Amygdala (tissue), 56 donors: ENCODE measurements around the gene THSD7A.

Experiments used
- DNase-seq, 56 donors: peaks; one replicate each; lab custom pipeline; 2025; lab: John Stamatoyannopoulos, UW

Gene THSD7A

DNA sequence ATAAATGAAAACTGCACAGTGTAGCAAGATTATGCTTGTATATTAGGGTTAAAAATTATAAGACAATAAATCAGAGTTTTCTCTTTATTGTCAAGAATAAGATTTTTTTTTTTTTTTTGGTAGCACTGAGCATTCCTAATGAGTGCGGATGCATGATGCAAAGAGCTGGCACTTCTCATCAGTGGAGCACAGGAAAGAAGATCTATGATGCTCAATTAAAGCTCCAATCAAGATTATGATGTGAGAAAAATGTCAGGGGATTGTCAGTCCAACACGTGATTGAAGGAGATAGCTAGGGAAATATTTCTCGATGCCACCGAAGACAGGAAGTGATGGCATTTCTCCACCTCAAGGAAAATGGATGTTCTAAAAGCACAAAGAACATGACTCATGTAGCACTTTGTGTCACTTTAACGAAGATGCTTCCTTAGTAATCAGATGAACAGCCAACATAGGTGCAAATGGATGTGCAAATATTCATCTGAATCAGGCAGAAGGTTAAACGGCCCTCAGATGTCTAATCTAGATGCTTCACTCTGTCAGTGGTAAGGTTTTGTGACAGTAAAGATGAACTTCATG is 240.9 kb downstream of the THSD7A start:
- DNase-seq: no peak

DNA sequence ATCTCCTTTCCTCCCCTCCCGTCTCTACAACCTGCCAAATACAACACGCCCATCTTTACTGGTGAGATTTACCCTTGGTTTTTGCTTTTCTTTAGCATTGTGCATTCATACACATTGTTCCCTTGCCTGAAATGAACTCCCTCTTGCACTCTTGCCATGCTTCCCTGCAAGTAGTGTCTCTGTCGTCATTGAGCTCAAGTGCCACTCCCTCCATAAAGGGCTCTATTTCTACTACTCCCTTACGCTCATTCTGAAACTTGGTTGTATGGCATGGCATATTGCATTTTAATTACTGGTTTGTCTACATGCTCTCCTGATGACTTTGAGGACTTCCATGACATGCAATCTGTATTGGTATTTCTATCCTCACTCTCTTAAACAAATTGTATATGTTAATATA is 242.7 kb downstream of the THSD7A start:
- DNase-seq: no peak

DNA sequence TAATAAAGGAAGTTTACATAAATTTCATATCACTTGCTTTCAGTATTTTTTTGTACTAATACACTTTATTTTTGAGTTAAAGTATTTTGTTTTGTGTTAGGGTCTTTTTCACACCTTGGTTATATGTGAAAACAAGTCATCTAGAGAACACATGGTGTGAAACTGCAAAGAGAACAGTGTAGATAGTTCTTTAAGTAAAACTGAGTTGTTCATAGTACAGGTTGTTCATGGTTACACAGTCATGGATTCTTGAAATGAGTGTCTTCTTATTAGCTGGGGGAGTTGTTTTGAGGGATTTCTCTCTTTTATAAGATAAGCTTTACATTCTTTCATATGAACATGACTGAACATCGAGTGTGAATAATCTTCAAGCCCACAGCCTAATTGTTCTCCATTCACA is 244.2 kb downstream of the THSD7A start:
- DNase-seq: no peak

DNA sequence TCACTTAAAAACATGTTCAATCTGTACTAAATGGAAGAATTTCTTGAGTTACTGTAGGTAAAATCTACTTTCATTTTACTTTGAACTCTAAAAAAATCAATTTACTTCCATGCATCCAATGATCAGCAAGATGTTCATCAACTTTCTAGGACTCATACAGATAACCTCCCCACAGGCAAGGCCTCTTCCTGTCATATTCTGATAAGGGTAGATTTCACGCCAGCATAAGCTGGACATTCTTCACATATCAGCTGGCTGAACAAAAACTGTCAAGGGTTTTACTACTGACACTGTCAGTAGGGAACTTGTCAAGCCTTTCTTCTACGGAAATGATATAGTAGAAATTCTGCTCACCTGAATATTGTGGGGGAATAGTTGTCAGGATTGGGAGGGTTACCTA is 244.9 kb downstream of the THSD7A start:
- DNase-seq: no peak

DNA sequence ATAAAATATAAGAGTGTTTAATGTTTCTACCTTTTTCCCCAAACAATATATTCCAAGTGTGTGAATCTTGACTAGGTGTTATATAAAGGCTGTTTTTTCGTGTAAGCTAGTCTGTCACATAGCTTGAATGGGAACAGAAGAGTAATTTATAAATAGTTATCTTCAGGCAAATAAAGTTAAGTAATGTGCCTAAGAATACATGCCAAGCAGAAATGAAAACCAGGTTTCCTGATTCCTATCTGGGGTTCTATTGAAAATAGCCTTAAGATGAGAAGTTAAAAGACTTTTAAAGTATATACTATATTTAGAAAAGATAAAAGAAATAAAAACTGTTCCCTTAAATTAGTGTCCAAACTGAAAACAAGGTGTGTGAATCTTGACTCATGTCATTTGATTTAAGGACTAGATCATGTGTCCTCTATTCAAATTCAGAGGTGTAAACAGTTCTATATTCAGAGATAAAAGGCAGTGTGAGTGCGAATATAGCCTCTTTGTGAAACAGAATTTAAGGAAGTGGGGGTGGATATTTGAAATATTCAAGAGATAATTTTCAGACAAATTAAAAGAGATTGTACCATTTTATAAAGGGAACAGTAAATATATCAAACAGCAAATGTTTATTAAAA is 247.5 kb downstream of the THSD7A start:
- DNase-seq: no peak

DNA sequence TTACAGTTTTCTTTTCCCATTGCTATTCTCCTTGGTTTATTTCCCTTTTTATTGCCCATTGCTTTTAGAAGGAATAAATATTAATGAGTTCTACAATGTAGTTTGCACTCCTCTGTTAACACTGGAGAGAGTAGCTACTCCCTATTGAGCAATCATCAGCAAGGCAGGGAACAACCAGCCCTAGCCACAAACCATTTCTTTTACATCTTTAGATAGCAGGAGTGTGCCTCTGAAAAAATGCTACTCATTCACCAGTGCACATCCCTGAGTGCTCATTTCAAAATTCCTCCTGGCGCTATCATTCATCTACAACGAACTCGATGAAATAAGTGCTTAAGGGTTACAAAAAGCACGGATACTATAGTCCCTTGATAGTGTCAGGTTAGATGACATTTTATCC is 252.9 kb downstream of the THSD7A start:
- DNase-seq: no peak

DNA sequence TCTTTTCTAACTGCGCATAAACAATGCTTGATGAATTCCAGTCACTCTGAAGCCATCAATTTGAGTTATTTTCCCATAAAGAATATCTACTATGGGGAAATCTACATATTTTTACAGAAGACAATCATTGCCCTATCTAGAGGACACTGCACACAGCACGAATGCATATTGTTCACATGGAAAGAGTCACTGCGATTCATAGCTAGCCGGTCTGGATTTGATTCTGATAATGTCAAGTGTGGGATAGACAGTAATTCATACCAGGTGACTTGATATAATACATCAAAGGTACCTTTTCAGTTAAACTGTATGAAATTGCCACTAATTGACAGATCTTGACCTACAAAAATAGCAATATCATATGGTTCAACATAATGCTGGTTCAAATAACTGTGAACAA is 255.7 kb downstream of the THSD7A start:
- DNase-seq: no peak

DNA sequence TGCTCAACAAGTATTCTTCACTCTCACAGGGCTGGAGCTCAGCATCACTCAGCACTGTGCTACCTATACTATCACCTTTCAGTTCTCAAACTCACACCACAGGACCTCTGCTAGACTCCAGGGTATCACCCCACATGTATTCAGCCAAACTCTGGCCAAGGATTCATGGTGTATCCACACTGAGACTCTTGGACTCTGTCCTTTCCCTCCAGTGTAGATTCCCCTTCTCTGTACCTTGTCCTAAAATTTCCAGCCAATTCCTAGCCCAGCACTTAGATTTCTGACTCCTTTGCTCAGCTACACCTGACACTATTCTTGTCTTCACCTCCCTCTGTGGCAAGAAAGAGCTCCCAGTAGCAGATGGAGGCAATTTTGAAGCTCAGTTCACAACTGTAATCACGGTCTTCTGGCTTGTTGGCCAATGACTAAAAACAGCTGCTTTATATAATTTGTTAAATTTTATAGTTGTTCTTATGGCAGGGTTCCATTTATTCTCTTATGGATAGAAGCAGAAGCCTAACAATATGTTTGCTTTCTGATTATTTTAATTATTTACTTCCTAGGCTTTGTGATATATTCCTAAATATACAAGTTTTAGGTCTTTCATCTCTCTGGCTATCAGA is 258.8 kb downstream of the THSD7A start:
- DNase-seq: no peak

DNA sequence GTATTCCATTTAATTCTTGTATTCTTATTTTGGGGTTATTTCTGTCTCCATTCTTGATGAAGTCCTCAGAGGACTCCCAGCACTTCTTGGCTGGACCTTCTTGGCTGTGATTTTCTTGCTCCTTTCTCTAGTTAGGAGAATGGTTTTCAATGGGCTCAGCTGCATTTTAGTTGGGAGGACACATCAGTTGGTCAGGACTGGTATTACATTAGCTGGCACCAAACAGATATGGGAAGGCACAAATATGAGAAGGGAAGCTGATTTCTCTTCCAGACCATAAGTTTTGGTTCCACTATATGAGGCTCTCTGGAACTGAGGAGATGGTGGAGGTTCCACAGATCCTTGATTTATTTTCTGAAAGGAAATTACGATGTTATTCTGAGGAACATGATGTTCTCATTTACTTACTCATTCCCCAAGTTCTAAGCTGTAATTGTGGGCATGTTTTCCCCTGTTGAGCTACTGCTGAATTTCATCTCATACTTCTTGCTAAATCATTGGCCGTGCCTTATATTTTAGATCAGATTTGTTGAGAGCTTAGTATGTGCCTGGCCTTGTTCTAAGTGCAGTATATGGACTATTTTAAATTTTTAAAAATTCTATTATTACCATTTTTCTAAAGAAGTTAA is 261.0 kb downstream of the THSD7A start:
- no peak for DNase-seq

DNA sequence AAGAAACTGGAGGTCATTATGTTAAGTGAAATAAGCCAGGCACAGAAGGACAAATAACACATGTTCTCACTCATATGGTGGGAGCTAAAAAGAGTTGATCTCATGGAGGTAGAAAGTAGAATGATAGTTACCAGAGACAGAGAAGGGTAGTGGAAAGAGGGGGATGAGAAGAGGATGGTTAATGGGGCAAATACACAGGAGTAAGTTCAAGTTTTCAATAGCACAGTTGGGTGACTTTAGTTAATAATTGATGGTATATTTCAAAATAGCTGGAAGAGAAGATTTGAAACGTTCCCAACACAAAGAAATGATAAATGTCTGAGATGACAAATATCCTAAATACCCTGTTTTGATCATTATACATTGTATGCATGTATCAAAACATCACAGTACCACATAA is 261.8 kb downstream of the THSD7A start:
- no peak for DNase-seq

DNA sequence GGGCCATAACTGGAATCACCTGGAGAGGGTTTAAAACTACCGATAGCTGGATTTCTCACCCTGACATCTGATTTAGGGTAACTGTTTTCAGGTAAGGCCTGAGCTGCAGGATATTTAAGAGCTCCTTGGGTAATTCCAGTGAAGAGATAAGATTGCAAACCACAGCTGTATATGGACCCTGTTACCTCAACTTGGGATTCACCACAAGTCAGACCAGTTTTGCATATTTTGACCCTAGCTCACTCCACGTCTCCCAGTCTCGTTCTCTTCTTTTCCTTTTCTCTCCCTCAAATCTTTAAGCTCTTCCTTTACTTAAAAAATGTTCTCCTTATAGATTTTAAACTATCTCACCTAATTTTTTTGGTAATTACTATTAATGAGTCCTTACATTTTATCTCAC is 264.4 kb downstream of the THSD7A start:
- DNase-seq: no peak

DNA sequence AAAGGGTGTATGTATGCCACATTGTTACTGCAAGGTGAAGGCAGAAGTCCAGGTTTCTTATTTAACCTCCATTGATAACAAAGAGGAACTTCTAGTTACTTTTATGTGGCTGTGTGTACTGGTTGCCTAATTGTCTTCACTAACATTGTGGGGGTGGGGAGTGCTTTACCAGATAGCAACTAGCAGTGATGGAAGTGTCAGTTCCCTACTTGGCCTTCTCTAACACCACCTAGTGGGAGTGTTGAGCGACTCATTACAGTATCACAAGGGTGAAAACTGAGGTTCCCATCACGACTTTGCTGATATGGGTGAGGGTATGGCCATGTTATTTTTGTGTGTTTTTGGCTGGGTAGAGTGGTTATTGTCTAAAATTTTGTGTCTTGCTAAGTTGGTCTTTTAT is 274.4 kb downstream of the THSD7A start:
- DNase-seq: no peak

DNA sequence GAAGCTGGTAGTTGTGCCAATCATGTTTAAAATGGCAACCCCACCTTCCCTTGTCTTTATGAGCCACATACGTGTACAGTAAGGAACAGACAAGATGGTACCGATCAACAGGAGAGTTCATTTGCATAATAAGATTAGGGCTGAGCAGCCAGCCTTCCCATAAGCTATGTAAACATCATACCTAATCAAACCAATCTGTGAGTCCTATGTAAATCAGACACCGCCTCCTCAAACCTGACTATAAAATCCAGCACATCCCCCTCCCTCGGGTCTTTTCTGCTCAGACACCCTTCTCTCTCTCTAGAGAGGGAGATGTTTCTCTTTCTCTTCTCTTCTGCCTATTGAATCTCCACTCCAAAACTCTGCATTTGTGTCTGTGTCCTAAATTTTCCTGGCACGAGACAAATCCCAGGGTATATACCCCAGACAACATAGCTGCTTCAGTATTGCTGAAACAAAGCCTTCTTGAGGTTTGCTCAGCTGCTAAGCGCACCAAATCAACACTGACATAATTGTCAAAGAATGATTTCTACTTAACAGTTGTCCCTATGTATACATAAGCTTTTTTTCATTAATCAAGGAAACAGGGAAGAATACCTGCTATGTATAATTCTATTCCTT is 279.2 kb downstream of the THSD7A start:
- DNase-seq: no peak

DNA sequence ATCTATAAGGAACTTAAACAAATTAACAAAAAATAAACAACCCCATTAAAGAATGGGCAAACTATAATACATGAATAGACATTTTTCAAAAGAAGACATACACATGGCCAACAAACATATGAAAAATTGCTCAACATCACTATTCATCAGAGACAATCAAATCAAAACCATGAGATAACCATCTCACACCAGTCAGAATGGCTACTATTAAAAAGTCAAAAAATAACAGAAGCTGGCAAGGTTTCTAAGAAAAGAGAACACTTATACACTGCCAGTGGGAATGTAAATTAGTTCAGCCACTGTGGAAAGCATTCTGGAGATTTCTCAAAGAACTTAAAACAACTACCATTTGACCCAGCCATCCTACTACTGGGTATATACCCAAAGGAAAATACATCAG is 280.5 kb downstream of the THSD7A start:
- DNase-seq: no peak

DNA sequence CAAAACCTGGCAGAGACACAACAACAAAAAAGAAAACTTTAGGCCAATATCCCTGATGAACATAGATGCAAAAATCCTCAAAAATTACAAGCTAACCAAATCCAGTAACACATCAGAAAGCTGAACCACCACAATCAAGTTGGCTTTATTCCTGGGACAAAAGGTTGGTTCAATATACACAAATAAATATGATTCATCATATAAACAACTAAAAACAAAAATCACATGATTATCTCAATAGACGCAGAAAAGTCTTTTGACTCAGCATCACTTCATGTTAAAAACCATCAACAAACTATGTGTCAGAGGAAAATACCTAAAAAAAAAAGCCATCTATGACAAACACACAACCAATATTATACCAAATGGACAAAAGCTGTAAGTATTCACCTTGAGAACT is 283.5 kb downstream of the THSD7A start:
- DNase-seq: no peak

DNA sequence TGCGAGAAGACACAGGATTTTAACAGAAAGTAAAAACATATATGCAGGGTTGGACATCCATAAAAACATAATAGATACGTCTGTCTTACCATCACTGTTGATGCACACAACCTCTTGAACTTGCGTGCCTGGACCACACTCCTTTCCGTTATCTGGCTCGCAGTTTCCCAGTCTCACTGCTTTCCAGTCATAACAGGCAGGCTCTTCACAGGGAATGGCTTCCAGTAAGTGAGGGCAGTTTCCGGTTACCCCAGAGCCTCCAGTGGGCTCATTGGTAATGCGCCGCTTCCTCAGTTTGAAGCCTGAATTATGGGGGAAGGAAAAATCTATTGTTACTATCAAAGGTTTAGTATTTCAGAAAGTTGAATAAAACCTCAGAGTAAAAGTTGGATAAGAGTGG is 290.7 kb downstream of the THSD7A start:
- DNase-seq: no peak

DNA sequence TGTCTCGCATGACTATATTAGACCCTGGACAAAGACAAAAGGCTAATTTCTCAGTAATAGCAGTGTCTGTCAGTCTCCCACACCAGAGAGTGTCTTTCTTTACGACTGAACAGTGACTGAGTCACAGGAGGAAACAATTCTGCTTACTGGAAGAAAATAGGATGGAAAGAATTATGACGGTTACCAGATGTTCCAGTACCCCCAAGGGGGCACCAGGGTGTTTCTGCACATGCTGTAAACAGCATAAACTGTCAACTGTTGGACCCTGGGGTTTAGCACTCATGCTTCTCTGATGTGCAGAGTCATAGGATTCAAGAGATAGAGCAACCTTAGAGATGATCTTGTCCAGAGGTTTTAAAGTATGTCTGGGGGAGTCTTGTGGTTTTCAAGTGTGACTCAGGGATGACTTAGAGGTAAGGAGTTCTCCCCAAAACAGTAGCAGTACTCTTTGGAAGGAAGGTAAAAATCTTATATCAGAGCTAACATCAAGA is 291.7 kb downstream of the THSD7A start:
- no peak for DNase-seq

DNA sequence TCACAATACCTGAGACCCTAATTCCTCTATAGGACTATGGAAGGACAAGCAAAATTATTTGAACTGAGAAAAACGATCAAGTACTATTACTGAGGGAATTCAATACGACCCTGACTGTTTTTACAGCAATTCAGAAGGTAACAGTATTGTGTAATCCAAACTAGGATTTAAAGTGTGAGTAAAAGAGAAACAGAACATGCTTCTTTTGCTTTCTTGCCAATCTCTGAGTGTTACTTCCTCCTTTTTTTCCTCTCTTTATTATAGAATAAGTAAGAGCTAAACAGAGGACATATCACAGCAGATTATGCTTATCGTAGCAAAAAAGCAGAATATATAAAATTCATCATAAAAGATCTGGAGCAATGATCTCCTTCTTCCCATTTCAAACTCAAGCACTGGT is 292.1 kb downstream of the THSD7A start:
- DNase-seq: no peak

DNA sequence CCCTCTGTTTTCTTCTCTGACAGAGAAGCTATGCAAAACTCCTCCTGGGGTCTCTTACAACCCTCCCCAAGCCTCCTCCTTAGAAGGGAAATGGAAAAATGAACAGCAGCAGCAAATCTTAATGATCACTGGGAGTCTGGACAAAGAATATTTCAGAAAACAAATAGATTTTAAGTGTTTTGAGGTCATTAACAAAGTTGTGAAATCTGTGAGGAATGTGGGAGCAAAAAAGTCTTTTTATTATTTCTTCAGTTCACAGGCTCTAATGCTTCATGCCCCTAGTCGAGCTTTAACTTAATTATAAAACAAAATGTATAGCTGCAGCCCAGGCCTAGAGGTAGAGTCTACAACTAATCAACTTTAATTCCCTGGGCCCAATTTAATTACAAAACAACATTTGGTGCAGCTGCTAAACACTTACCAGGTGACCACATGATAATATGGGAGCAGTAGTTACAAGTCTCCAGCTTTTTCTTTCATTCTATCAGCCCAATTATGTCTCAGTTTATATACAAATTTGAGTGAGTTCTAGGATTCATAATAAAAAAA is 293.2 kb downstream of the THSD7A start:
- DNase-seq: no peak

DNA sequence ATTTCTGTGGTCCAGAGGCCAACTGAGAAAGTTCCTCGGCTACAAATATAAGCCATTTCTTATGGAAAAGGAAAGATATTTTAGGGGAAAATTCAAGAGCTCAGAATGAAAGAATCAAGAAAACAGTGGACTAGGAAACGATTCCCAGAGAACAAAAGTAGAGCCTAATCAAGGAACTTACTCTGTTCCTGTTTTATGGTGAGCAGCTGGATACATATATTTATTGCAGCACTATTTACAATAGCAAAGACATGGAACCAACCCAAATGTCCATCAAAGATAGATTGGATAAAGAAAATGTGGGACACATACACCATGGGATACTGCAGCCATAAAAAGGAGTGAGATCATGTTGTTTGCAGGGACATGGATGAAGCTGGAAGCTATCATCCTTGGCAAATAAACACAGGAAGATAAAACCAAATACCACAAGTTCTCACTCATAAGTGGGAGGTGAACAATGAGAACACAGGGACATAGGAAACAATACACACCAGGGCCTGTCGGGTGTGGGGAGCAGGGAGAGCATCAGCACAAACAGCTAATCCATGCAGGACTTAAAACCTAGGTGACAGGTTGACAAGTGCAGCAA is 298.7 kb downstream of the THSD7A start:
- DNase-seq: no peak

DNA sequence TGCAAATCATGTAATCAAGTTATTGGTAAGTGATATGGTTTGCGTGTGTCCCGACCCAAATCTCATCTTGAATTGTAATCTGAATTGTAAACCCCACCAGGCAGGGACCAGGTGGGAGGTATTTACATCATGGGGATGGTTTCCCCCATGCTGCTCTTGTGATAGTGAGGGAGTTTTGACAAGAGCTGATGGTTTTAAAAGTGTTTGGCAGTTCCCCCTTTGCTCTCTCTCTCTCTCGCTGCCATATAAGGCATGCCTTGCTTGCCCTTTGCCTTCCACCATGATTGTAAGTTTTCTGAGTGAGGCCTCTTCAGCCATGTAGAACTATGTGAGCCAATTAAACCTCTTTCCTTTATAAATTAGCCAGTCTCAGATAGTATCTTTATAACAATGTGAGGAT is 302.6 kb downstream of the THSD7A start:
- no peak for DNase-seq
